ENCODE data around the gene IFIT5.
"Not testable (repeated sequence)": the region's sequence is repeated elsewhere in the genome, so short reads cannot be mapped to it uniquely, and the experiment has no call there.

Gene IFIT5

DNA sequence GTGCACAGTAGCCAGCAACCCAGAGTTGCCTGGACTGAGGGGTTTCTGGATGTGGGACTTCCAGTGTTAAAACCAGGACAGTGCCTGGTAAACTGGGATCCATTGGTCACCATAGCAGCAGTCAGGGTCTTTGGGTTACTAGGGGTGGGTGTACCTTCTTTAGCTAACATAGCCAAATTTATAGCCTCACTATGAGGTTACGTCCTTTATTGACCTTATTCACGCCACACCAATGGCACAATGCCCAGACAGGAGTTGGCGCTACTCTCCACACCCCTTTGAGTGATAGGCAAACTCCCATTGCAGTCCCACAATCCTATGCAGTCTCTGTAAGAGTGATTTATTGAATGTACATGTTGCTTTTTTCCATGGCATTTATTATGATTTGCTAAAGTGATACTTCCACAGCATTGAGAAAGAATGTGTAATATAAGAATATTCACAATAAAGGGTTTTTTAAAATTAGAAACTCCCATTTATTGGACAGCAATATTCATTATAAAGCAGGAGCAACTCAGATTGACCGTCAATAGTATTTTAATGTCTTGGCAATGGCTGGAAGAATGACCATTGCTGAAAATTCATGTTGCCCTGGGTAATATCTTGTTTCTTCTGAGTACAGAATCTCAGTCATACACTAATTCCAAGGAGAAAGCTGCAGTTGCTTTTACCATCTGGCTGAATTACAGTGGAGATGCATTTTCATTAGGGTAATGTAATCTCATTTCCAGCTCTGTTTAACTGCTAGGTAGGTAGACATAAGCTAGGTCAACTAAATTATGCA lies 26.1 kb downstream of the IFIT5 start:
- ATAC-seq = no peak

DNA sequence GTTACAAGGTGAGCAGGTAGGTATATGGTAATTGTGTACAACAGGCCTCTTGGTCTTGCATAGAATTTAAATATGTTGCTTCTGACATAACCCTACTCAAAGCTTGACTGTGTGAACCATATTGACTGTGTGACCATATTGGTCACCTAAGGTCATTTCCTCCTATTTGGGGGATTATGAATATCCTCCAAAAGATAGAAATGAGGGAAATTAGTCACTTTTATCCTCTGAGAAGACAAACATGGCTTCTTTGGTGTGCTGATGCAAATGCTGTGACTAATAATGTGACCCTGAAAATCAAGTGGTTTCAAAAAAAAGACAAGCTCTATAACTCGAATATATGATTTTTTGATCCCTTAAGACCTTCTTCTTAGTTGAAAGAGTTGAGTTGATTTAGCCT lies 27.9 kb downstream of the IFIT5 start:
- ATAC-seq = no peak

DNA sequence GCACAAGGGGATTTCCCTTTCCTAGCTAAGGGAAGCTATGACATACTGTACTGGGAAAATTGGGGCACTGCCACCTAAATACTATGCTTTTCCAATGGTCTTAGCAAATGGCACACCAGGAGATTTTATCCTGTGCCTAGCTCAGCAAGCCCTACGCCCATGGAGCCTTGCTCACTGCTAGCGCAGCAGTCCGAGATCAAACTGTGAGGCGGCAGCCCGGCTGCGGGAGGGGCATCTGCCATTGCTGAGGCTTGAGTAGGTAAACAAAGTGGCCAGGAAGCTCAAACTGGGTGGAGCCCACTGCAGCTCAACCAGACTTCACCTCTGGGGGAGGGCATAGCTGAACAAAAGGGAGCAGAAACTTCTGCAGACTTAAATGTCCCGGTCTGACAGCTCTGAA lies 30.5 kb downstream of the IFIT5 start:
- ATAC-seq = not testable (repeated sequence)

DNA sequence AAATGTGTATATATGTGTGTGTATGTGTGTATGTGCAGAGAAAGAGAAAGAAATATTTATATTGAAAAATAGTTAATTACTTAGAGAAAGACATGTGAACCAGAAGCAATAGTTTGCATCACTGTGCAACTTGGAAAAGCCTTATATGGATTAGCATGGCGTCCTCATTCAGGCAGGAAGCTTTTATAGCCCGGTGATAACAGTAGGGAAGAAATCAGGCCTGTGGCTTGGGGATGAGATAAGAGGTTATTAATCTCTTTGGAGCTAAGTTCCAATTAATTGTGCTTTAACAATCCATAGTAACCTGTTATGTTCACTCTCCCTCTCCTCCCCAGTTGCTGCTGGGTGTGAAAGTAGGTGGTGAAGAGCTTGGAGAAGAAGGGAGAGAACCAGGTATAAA lies 36.5 kb downstream of the IFIT5 start:
- ATAC-seq = no peak

DNA sequence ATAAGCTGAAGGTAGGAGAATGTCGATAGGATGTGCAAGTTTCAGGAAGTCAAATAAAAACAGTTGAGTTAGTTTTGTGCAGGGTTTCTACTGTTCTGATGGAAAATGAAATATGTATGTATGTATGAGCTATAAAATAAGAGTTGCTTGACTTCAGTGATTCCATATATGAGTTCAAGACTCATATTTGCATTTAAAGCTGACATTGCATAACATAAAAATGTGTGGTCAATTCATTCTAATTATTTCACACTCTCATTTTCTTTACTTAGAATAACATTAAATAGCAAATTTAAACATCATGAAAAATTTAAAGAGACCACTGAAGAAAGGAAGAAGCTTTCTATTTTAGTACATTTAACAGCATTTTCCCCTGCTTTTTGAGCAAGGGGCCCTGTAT lies 37.8 kb downstream of the IFIT5 start:
- ATAC-seq = no peak

DNA sequence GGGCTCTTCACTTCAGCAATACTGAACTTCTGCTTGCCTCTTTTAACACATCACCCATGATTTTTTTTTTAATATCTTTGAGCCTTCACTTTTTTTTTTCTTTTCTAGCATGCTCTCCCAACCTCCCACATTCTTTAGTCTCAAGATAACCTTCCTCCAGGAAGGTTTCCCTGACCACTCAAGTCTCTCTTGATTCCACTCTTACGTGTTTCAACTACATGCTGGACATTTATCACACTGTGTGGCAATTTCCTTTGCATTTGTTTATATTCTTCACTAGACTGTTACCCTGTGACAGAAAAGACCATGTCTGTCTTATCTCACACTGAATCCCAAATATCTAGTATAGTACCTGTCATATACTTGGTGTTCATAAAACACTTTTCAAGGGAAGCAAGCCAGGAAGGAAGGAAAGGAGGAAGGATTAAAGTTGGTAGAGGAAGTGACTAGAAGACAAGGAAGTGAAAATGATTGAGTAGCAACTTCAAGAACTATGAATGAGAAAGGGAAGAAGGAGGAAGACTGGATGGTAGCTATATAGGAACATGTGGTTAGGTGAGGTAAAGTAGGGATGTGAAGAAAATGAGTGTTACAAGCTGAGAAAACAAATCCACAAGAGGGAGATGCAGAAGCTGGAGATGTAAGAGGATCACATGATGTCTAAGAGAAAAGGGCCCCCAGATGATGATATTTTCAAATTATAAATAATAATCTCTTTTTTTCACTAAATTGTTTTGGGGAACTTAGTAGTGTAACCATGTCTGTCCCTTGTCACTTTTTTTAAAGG lies 40.4 kb downstream of the IFIT5 start:
- ATAC-seq = no peak

DNA sequence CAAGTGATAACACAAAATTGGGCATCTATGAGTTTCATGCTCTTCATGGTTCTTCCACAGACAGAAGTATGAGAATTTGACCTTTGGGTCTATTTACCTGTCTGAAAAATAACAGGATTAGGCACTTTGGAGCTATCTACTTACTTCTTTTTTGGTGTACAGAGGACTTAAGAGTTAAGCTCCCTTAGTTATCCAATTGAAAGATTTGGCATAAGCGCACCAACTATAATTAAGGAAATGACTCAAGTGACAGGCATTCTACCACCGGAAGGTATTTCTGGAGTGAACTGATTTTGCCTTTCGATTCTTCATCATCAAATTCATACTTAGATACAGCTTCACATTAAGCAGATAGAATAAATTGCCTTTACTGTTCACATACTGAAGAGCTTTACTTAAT lies 43.9 kb downstream of the IFIT5 start:
- ATAC-seq = no peak

DNA sequence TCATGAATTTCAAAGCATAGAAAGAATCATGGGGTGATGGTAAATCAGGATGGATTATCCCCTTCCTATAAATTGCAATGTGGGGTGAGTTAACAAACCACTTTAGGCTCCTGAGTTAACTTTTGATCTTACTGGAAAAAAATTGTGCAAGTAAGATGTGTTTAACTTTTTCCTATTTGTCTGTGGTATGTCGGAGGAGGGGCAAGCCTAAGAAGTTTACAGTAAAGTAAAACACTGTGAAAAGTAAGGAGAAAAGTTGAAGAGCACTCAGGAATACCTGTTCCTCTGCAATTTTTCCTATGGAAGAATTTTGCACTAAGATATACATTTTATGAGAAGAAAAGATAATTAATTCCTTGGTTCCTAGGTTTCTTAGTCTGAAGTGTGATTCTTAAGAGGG lies 44.4 kb downstream of the IFIT5 start:
- no peak for ATAC-seq

DNA sequence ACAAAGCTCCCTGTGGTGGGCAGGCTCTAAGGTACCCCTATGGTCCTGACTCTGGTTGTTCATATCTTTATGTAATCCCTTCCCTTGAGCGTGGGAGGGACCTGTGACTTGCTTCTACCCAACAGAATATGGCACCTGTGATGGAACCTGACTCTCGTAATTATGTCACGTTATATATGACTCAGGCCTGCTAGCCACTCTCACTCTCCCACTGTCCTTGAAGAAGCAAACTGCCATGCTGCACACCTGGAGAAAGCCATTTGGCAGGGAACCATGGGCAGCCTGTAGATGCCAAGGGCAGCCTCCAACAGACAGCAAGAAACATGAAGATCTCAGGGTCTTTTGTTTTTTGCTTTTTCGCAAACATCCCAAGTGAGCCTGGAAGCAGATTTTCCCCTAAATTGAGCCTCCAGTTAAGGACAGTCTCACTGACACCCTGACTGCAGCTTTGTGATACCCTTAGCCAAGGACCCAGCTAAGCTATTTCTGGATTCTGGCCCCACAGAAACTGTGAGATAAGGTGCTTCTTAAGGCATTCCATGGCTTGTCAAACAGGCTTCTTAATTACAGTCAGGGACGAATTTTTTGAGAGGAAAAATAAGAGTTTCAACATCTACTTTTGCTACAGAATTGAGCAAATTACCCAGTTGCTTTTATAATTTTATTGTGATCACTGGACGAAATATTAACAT lies 49.6 kb downstream of the IFIT5 start:
- ATAC-seq = no peak

DNA sequence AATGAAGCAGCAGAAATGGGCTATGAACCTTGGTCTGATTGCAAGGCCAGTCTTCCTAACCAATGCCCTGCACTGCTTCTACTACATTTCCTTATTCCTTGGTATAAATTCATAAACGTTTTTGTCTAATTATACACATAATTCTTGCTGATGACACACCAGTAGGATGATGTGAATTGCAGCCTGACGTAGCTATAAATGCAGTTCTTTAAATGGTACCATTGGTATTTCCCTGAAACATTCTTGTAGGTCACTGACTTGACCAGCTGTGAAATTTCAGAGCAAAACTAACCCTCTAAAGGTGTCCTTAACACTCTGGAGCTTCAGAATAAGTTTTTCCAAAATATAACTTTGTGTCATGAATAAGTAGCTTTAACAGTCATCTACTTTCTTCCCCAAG lies 50.8 kb downstream of the IFIT5 start:
- ATAC-seq = no peak

DNA sequence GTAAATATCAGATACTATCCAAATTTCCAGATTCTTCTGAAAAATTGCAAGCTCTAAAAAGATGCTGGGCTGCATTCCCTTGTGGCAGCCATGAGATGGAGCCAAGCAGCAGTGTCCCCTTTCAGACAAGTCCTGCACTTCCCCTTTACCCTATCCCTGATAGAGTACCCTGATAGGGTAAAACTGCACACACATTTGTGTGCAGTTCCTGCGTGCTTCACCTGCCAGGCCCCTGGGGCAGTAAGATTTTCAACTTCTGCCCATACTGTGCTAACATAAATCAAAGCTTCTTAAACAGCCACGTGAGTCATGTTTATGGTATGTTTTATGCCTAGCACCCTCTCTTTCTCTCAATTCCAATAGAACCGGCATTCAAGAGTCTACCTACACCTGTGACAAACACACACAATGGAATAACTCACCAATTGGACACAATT lies 52.2 kb downstream of the IFIT5 start:
- ATAC-seq = no peak

DNA sequence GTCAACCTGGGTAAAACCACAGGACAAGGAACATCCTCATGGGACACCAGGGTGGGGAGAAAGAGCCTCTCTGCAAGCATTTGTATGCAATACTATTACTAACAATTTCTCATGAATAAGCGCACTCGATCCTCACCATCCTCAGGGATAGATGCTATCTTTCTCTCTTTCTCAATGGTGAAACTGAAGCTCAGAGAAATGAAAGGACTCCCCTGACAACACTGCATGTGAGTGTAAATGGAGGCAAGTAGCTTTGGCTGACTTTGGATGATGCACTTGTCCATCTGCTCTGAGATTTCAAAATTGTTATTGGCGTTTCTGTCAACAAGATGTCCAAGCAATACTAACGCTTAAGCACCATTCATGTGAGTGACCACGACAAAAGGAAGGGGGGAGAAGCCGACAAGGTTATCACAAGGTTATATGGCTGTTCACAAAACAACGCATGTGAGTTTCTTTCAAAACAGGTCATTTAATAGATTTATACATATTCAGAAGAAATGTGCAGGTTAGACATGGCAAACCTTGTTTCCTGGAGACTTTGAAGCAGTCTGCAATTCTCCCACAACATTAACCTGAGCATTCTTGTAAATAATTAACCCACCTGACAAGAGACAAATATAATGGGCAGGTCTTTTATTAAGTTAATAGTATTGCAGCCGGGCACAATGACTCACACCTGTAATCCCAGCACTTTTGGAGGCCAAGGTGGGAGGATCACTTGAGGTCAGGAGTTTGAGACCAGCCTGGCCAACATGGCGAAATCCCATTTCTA lies 54.0 kb downstream of the IFIT5 start:
- no peak for ATAC-seq

DNA sequence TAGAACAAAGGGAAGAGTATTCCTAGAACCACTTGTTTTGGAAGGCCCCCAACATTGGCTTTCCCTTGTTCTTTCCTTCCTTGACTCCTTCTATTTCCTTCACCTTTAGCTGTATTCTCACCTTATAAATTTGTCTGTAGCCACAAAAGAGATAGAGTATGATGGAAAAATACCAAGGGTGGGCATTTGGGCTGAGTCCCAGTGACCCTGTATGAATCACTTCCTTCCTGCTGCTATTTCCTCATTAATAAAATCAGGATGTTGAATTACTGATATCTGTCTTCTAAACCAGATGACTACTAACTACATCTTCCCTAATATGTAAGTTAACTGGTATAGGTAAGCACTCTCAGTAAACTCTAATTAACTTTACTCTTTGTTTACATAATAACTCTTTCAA lies 55.1 kb downstream of the IFIT5 start:
- ATAC-seq = no peak
